GM15510 (cell line): ENCODE data around the gene C1orf232.

Experiments used
- POLR2A ChIP-seq: IDR thresholded peaks from 3 replicates; pipeline ENCODE4 v1.6.1; 2011; ENCODE audit warnings: borderline replicate concordance; ENCODE audit not compliant: insufficient read length; ENCODE audit errors: extremely low read depth

The C1orf232 gene

DNA sequence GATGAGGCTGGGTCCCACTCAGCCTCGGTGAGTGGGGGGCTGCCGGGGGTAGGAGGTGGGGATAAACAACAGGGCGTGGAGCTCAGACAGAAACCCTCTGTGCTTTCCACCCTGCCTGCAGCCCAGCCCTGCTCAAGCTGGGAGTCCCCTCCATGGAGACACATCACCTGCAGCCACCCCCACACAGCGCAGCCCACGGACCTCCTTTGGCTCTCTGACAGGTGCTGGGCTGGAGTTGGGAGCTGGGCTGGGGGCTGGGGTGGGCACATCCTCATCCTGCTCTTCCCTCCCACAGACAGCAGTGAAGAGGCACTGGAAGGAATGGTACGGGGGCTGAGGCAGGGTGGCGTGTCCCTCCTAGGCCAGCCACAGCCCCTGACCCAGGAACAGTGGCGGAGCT is 19.7 kb upstream of the C1orf232 start:
- TF ChIP-seq POLR2A, result no peak

- no peak for TF ChIP-seq POLR2A
These were observed 19.1 kb upstream of the C1orf232 start for GRCh38 chr1:26187882-26188281.

DNA sequence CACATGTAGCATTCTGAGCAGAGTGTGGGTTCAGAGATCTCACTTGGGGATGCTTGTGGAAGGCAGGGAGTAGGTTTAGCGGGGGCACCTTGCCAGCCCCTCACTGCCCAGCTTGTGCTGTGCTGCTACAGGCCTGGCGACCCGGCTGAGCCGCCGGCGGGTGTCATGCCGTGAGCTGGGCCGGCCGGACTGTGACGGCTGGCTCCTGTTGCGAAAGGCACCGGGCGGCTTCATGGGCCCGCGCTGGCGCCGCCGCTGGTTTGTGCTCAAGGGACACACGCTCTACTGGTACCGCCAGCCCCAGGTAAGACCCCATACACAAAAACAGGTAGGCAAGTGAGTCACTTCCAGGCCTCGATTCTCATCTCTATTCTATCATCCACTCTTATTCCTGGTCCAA is 16.1 kb upstream of the C1orf232 start:
- no peak for TF ChIP-seq POLR2A

DNA sequence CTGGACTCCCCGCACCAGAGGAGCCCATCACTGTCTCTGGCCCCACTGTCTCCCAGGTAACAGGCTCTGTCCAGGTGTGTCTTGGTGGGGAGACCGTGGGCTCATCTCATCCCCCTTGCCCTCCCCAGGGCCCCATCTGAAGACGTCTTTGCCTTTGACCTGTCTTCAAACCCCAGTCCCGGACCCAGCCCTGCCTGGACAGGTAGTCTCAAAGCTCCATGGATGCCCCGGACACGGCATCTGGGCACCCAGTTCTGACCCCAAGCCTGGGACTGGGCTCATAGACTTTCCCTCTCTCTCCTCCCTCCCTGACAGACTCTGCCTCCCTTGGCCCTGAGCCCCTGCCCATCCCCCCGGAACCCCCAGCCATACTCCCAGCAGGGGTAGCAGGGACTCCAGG is 15.3 kb upstream of the C1orf232 start:
- no peak for TF ChIP-seq POLR2A

- no peak for TF ChIP-seq POLR2A
These were observed 13.6 kb upstream of the C1orf232 start for GRCh38 chr1:26182383-26182696.

DNA sequence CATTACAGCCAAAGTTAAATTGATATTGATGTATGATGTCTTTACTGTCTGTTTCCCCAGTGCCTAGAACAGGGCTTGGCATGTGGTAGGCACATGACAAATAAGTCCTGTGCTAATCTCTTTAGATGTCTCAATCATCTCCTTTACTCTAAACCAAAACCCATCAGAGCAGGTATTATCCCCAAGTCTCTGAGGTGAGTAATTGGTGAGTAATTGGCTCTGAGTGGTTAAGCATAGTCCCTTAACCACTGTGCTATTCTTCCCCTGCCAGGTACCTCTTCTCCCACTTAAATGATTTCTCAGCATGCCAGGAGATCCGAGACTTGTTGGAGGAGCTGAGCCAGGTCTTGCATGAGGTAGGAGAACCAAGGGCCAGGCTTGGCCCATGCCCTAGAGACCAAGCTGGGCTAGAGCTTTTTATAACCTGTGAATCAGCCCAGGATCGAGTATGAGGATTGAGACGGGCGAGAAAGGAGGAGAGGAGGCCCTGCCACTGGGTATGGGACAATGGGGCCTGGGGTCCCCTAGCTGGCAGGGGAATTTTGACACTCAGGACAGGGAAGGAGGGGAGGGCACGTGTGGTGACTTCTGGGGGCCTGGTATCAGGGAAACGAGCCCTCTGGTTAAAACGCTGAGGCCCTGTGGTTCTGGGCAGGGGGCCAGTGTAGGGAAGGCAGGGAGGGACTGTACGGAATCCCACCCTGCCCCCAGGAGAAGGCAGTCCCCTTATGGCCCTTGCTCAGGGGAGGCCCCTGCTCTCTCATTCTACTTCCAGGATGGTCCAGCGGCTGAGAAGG is 13.0 kb upstream of the C1orf232 start:
- no peak for TF ChIP-seq POLR2A

DNA sequence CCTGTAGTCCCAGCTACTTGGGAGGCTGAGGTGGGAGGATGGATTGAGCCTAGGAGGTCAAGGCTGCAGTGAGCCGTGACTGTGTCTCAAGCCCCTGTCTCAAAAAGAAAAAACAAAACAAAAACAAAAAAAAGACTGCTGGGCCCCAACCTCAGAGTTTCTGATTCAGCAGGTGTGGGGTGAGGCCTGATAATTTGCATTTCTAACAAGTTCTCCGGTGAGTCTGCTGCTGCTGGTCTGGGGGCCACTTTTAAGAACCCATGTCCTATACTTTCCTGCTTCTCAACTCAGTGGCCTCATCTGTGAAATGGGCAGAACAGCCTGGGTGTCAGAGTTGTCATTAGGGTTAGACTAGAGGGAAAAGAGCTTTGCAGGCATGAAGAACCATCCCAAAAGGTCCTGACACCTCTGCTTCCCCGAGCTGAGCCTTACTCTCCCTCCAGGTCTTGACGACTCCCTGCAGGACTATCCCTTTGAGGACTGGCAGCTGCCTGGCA is 11.3 kb upstream of the C1orf232 start:
- no peak for TF ChIP-seq POLR2A

GRCh38 chr1:26177182-26177684 is 8.5 kb upstream of the C1orf232 start, which contains the start of gene CNKSR1:
Gene CNKSR1, plus strand, starts transcription at chr1:26177491. Its CDS starts 57 bp downstream, at chr1:26177548.
- no peak for TF ChIP-seq POLR2A

GRCh38 chr1:26175346-26175745 is 6.6 kb upstream of the C1orf232 start:
- no peak for TF ChIP-seq POLR2A

GRCh38 chr1:26171084-26172072 is 2.6 kb upstream of the C1orf232 start, which contains the start of gene ZNF593OS:
Gene ZNF593OS, minus strand, starts transcription at chr1:26171832. Its CDS starts 171 bp downstream, at chr1:26171661.
- no peak for TF ChIP-seq POLR2A

- no peak for TF ChIP-seq POLR2A
These were observed 1.7 kb upstream of the C1orf232 start for GRCh38 chr1:26170472-26170821.

- TF ChIP-seq POLR2A, result peak; percentile 90
These were observed 1.1 kb upstream of the C1orf232 start, which contains the start of gene ZNF593 for GRCh38 chr1:26169669-26170471. Gene ZNF593, plus strand, starts transcription at chr1:26169908. Its CDS starts 76 bp downstream, at chr1:26169984.

GRCh38 chr1:26169198-26169554 is 413 bp upstream of the C1orf232 start:
- no peak for TF ChIP-seq POLR2A

GRCh38 chr1:26166719-26167281 is 2.0 kb downstream of the C1orf232 start:
- TF ChIP-seq POLR2A, result no peak

- TF ChIP-seq POLR2A, result no peak
These were observed 3.6 kb downstream of the C1orf232 start for GRCh38 chr1:26164861-26165842.
